ENCODE results near the gene CNST.
"Not testable (repeated sequence)": the region's sequence is repeated elsewhere in the genome, so short reads cannot be mapped to it uniquely, and the experiment has no call there.

The CNST gene

GRCh38 chr1:246709835-246710234, 143.6 kb downstream of the CNST start:
- DNase-seq (ENCODE audit: low read depth in 2 of 2): no peak

GRCh38 chr1:246711548-246712003, 145.3 kb downstream of the CNST start:
- DNase-seq (ENCODE audit: low read depth in 2 of 2): no peak

- DNase-seq (ENCODE audit: low read depth in 2 of 2): not testable (repeated sequence)
Measured at GRCh38 chr1:246712428-246712827, 146.2 kb downstream of the CNST start.

All from fibroblast of skin of left quadriceps (primary cell).